SK-N-SH (cell line): Measurements from ENCODE around the gene NAP1L5. TPM values are rescaled to one million over a fixed set of nuclear protein-coding genes. Genes with fewer than 3 reads are reported as not detected.

ENCODE experiments used
- CTCF ChIA-PET: fragments of 300-600, 350-600 bp; formaldehyde crosslinking; extraction: SDS; loops from one replicate; lab custom pipeline; 2021; lab: Yijun Ruan, JAX
- POLR2A ChIA-PET: fragments of 350-600 bp; sonication (Branson Sonifier 250); formaldehyde crosslinking; extraction: SDS; loops from one replicate; lab custom pipeline; 2020; ENCODE audit warnings: antibody characterized with exemption, inconsistent platforms; lab: Yijun Ruan, JAX
- DNase-seq: peaks from one replicate; pipeline ENCODE4 v3.0.0; 2012
- H2AFZ ChIP-seq: fragments of 200-600 bp; sonication (generic); 2 replicates; pipeline ENCODE4 v1.8.1; 2016; ENCODE audit warnings: antibody characterized with exemption, mild to moderate bottlenecking, low read depth
- H3F3A ChIP-seq: fragments of 200-600 bp; sonication (generic); replicated peaks from 2 replicates; pipeline ENCODE3; 2016; ENCODE audit warnings: antibody characterized with exemption, mild to moderate bottlenecking; ENCODE audit not compliant: insufficient read depth
- H3K27ac ChIP-seq, 2 experiments: fragments of 200-500 bp in 1 of 2; fragments of 200-600 bp in 1 of 2; sonication (Bioruptor generic) in 1 of 2; sonication (generic), shearing (Covaris generic) in 1 of 2; 2 replicates each; pipeline versions ENCODE4 v1.5.1 to v1.6.1; 2014 to 2016; ENCODE audit warnings: low read depth in 2 of 2, inconsistent platforms in 1 of 2, low read length in 1 of 2, mild to moderate bottlenecking in 1 of 2, mixed read lengths in 1 of 2
- H3K27me3 ChIP-seq: fragments of 200-600 bp; sonication (generic), shearing (Covaris generic); 2 replicates; pipeline ENCODE4 v1.6.1; 2016; ENCODE audit warnings: mixed run types; ENCODE audit not compliant: insufficient read depth
- H3K36me3 ChIP-seq, 2 experiments: fragments of 200-500 bp in 1 of 2; fragments of 200-600 bp in 1 of 2; sonication (Bioruptor generic) in 1 of 2; sonication (generic) in 1 of 2; replicated peaks in 1 of 2; 2 replicates each; pipeline versions ENCODE3 to v1.5.1; 2014 to 2016; ENCODE audit warnings: low read length in 1 of 2, mild to moderate bottlenecking in 1 of 2; ENCODE audit not compliant: insufficient read depth in 2 of 2, control insufficient read depth in 1 of 2
- H3K4me1 ChIP-seq, 2 experiments: fragments of 200-500 bp in 1 of 2; fragments of 200-600 bp in 1 of 2; sonication (Bioruptor generic) in 1 of 2; sonication (generic), shearing (Covaris generic) in 1 of 2; 2 replicates each; pipeline versions ENCODE4 v1.5.1 to v1.6.1; 2014 to 2016; ENCODE audit warnings: low read depth in 1 of 2, low read length in 1 of 2, mixed run types in 1 of 2; ENCODE audit not compliant: insufficient read depth in 2 of 2, control insufficient read depth in 1 of 2
- H3K4me2 ChIP-seq: fragments of 200-600 bp; sonication (generic), shearing (Covaris generic); 2 replicates; pipeline ENCODE4 v1.6.1; 2017; ENCODE audit warnings: mixed run types
- H3K4me3 ChIP-seq, 2 experiments: fragments of 200-500 bp in 1 of 2; fragments of 200-600 bp in 1 of 2; sonication (Bioruptor generic) in 1 of 2; sonication (generic), shearing (Covaris generic) in 1 of 2; 2 replicates each; pipeline versions ENCODE4 v1.5.1 to v1.8.1; 2014 to 2016; ENCODE audit warnings: low read depth in 2 of 2, inconsistent platforms in 1 of 2, low read length in 1 of 2, mild to moderate bottlenecking in 1 of 2, mixed read lengths in 1 of 2, moderate library complexity in 1 of 2
- H3K79me2 ChIP-seq: fragments of 200-600 bp; sonication (generic); 2 replicates; pipeline ENCODE4 v1.8.1; 2017; ENCODE audit warnings: mild to moderate bottlenecking; ENCODE audit not compliant: insufficient read depth
- H3K9ac ChIP-seq: fragments of 200-600 bp; sonication (generic); 2 replicates; pipeline ENCODE4 v1.6.1; 2017; ENCODE audit warnings: mixed run types
- H3K9me2 ChIP-seq: fragments of 200-600 bp; sonication (generic); 2 replicates; pipeline ENCODE4 v1.6.1; 2017; ENCODE audit warnings: mixed run types
- H3K9me3 ChIP-seq: fragments of 200-600 bp; sonication (generic); 2 replicates; pipeline ENCODE4 v1.6.1; 2017; ENCODE audit warnings: mixed run types, mild to moderate bottlenecking, moderate library complexity
- H4K20me1 ChIP-seq: fragments of 200-600 bp; sonication (generic); 2 replicates; pipeline ENCODE4 v1.6.1; 2017; ENCODE audit warnings: mild to moderate bottlenecking, mixed run types; ENCODE audit not compliant: insufficient read depth
- FOSL2 ChIP-seq: IDR thresholded peaks from 2 replicates; pipeline ENCODE4 v1.4.0; 2012; ENCODE audit warnings: low read depth, mild to moderate bottlenecking, moderate library complexity, borderline replicate concordance
- GABPA ChIP-seq: IDR thresholded peaks from 2 replicates; pipeline ENCODE4 v1.4.0; 2012; ENCODE audit warnings: low read depth, mild to moderate bottlenecking
- JUND ChIP-seq: IDR thresholded peaks from 2 replicates; pipeline ENCODE4 v1.4.0; 2012
- MEF2A ChIP-seq: IDR thresholded peaks from 2 replicates; pipeline ENCODE4 v1.4.0; 2012; ENCODE audit warnings: low read depth, borderline replicate concordance
- PBX3 ChIP-seq: IDR thresholded peaks from 2 replicates; pipeline ENCODE4; 2012
- REST ChIP-seq: IDR thresholded peaks from 2 replicates; pipeline ENCODE4 v1.6.1; 2012; ENCODE audit warnings: mild to moderate bottlenecking, low read depth, low read length, moderate library complexity
- TCF12 ChIP-seq: IDR thresholded peaks from 2 replicates; pipeline ENCODE4 v1.4.0; 2012
- ZBTB33 ChIP-seq: IDR thresholded peaks from 2 replicates; pipeline ENCODE4 v1.4.0; 2012; ENCODE audit warnings: low read depth, borderline replicate concordance
- WGBS: methylation state at CpG from one replicate; pipeline ENCODE4 v1.1.6; 2017; ENCODE audit warnings: low lambda C conversion rate; 5-methylcytosine and 5-hydroxymethylcytosine counted together
- polyA plus RNA-seq, 3 experiments: library from polyadenylated mRNA; depleted of rRNA; stranded (reverse); fragments of >200 nt; gene quantifications; 2 replicates each; pipeline ENCODE4 v1.2.3, GENCODE V29; 2012

NAP1L5 gene
- polyA plus RNA-seq, 1 of the 3 experiments (the other 2 are of a cell fraction): 7.5 TPM

GRCh38 chr4:88672987-88673386 lies 24.6 kb downstream of the NAP1L5 start (continued):
- TF ChIP-seq REST: no peak
- no peak for TF ChIP-seq ZBTB33

GRCh38 chr4:88661739-88662138 lies 35.9 kb downstream of the NAP1L5 start:
- peak overlapping the region; percentile 66; the same call in 1 of the 2 replicates for H3K9ac ChIP-seq
- no peaks in the 10 kb centered on the region for H3K27me3 ChIP-seq
- peaks cover 0 to 3% of the 10 kb centered on the region in 2 experiments for H3K36me3 ChIP-seq
- peak overlapping the region in 1 of 2 experiments; percentile 99; a peak in 3 of 4 replicates for H3K27ac ChIP-seq
- H3K4me1 ChIP-seq: peaks cover 2 to 19% of the 10 kb centered on the region in 2 experiments
- H4K20me1 ChIP-seq: no peaks in the 10 kb centered on the region
- 0 out of 2 replicates have a peak overlapping the region, but pooled peaks have one; percentile 34 for H2AFZ ChIP-seq
- 0 out of 4 replicates have a peak overlapping the region, but pooled peaks of 1 of the 2 experiments have one; percentile 1 for H3K4me3 ChIP-seq
- POLR2A ChIA-PET: no interaction called here
- DNase-seq: no peak
- TF ChIP-seq MEF2A: peak; percentile 73; the same call in 1 of the 2 replicates
- peak; percentile 61 for TF ChIP-seq FOSL2
- TF ChIP-seq JUND: peak; percentile 66
- peak; percentile 60 for TF ChIP-seq PBX3
- no peak for TF ChIP-seq GABPA
- TF ChIP-seq TCF12: peak; percentile 40; the same call in 1 of the 2 replicates
- no peaks in the 10 kb centered on the region for H3K9me3 ChIP-seq
- no peaks in the 10 kb centered on the region for H3K79me2 ChIP-seq
- WGBS: 54% methylated on average over 2 of the region's 2 CpGs
- CTCF ChIA-PET: interaction anchor here (0.7 to 0.9 kb wide), 2 partner anchors 11 to 130 kb away, joined by 3 to 4 read pairs; no protein-coding TSS in a partner anchor
- no peaks in the 10 kb centered on the region for H3K9me2 ChIP-seq
- peaks cover 38% of the 10 kb centered on the region for H3F3A ChIP-seq
- peak overlapping the region; percentile 63 for H3K4me2 ChIP-seq
